Measurements from ENCODE around the gene BIRC3.

GRCh38 chr11:102306817-102307726 lies 10.2 kb upstream of the BIRC3 start:
- no peak for TF ChIP-seq POLR2AphosphoS5 (IDR thresholded peaks at IDR 0.05; ENCODE audit: borderline replicate concordance, low read depth, low read length)
- TF ChIP-seq FOXP2 (optimal IDR thresholded peaks at IDR 0.05; ENCODE audit: control extremely low read depth, extremely low read length, insufficient read depth) = no peak
- no peak for TF ChIP-seq EZH2 (IDR thresholded peaks at IDR 0.05)

All from SK-N-MC (cell line).